ENCODE results near the gene EFCAB11.

EFCAB11 gene

GRCh38 chr14:89807892-89808291 is 146.6 kb downstream of the EFCAB11 start:
- no peaks in the 10 kb centered on the region for H3K27me3 ChIP-seq (ENCODE audit: control insufficient read depth in 1 of 2, insufficient read depth in 2 of 2, low read length in 2 of 2)
- no peak overlapping the region for H3K9ac ChIP-seq (ENCODE audit: low read length)
- no peak overlapping the region for H3K4me3 ChIP-seq (ENCODE audit: low read depth in 1 of 2, low read length in 2 of 2)
- H3K4me1 ChIP-seq (ENCODE audit: insufficient read depth, low read length) = no peaks in the 10 kb centered on the region
- H3K9me3 ChIP-seq (ENCODE audit: low read length) = no peaks in the 10 kb centered on the region
- H3K27ac ChIP-seq (ENCODE audit: low read depth, low read length) = no peak overlapping the region
- H3K36me3 ChIP-seq (ENCODE audit: insufficient read depth, low read length) = no peaks in the 10 kb centered on the region

- no peaks in the 10 kb centered on the region for H3K4me1 ChIP-seq (ENCODE audit: insufficient read depth, low read length)
- H3K9ac ChIP-seq (ENCODE audit: low read length) = no peak overlapping the region
- H3K4me3 ChIP-seq (ENCODE audit: low read depth in 1 of 2, low read length in 2 of 2) = no peak overlapping the region
- H3K36me3 ChIP-seq (ENCODE audit: insufficient read depth, low read length) = no peaks in the 10 kb centered on the region
- H3K27me3 ChIP-seq (ENCODE audit: control insufficient read depth in 1 of 2, insufficient read depth in 2 of 2, low read length in 2 of 2) = no peaks in the 10 kb centered on the region
- H3K27ac ChIP-seq (ENCODE audit: low read depth, low read length) = no peak overlapping the region
- H3K9me3 ChIP-seq (ENCODE audit: low read length) = no peaks in the 10 kb centered on the region
These were observed 147.4 kb downstream of the EFCAB11 start for GRCh38 chr14:89807151-89807550.

GRCh38 chr14:89806451-89806850 is 148.1 kb downstream of the EFCAB11 start:
- H3K27me3 ChIP-seq (ENCODE audit: control insufficient read depth in 1 of 2, insufficient read depth in 2 of 2, low read length in 2 of 2) = no peaks in the 10 kb centered on the region
- no peaks in the 10 kb centered on the region for H3K9me3 ChIP-seq (ENCODE audit: low read length)
- no peak overlapping the region for H3K4me3 ChIP-seq (ENCODE audit: low read depth in 1 of 2, low read length in 2 of 2)
- H3K9ac ChIP-seq (ENCODE audit: low read length) = no peak overlapping the region
- no peaks in the 10 kb centered on the region for H3K4me1 ChIP-seq (ENCODE audit: insufficient read depth, low read length)
- no peak overlapping the region for H3K27ac ChIP-seq (ENCODE audit: low read depth, low read length)
- no peaks in the 10 kb centered on the region for H3K36me3 ChIP-seq (ENCODE audit: insufficient read depth, low read length)

GRCh38 chr14:89805501-89805900 is 149.0 kb downstream of the EFCAB11 start:
- Histone ChIP-seq H3K4me1 (ENCODE audit: insufficient read depth, low read length) (no peaks in the 10 kb centered on the region), H3K27me3 (ENCODE audit: control insufficient read depth in 1 of 2, insufficient read depth in 2 of 2, low read length in 2 of 2) (no peaks in the 10 kb centered on the region), H3K4me3 (ENCODE audit: low read depth in 1 of 2, low read length in 2 of 2) (no peak overlapping the region), H3K27ac (ENCODE audit: low read depth, low read length) (no peak overlapping the region), H3K9ac (ENCODE audit: low read length) (no peak overlapping the region), H3K36me3 (ENCODE audit: insufficient read depth, low read length) (no peaks in the 10 kb centered on the region), H3K9me3 (ENCODE audit: low read length) (no peaks in the 10 kb centered on the region)

- Histone ChIP-seq H3K9me3 (ENCODE audit: low read length) (no peaks in the 10 kb centered on the region), H3K4me1 (ENCODE audit: insufficient read depth, low read length) (no peaks in the 10 kb centered on the region), H3K9ac (ENCODE audit: low read length) (no peak overlapping the region), H3K36me3 (ENCODE audit: insufficient read depth, low read length) (no peaks in the 10 kb centered on the region), H3K4me3 (ENCODE audit: low read depth in 1 of 2, low read length in 2 of 2) (no peak overlapping the region), H3K27ac (ENCODE audit: low read depth, low read length) (no peak overlapping the region), H3K27me3 (ENCODE audit: control insufficient read depth in 1 of 2, insufficient read depth in 2 of 2, low read length in 2 of 2) (no peaks in the 10 kb centered on the region)
These were observed 151.0 kb downstream of the EFCAB11 start for GRCh38 chr14:89803542-89803941.

- H3K36me3 ChIP-seq (ENCODE audit: insufficient read depth, low read length) = no peaks in the 10 kb centered on the region
- no peaks in the 10 kb centered on the region for H3K9me3 ChIP-seq (ENCODE audit: low read length)
- no peak overlapping the region for H3K27ac ChIP-seq (ENCODE audit: low read depth, low read length)
- H3K4me3 ChIP-seq (ENCODE audit: low read depth in 1 of 2, low read length in 2 of 2) = no peak overlapping the region
- no peak overlapping the region for H3K9ac ChIP-seq (ENCODE audit: low read length)
- H3K4me1 ChIP-seq (ENCODE audit: insufficient read depth, low read length) = no peaks in the 10 kb centered on the region
- no peaks in the 10 kb centered on the region for H3K27me3 ChIP-seq (ENCODE audit: control insufficient read depth in 1 of 2, insufficient read depth in 2 of 2, low read length in 2 of 2)
These were observed 153.4 kb downstream of the EFCAB11 start for GRCh38 chr14:89801136-89801535.

- Histone ChIP-seq H3K9me3 (ENCODE audit: low read length) (no peaks in the 10 kb centered on the region), H3K27me3 (ENCODE audit: control insufficient read depth in 1 of 2, insufficient read depth in 2 of 2, low read length in 2 of 2) (no peaks in the 10 kb centered on the region), H3K4me3 (ENCODE audit: low read depth in 1 of 2, low read length in 2 of 2) (no peak overlapping the region), H3K9ac (ENCODE audit: low read length) (no peak overlapping the region), H3K36me3 (ENCODE audit: insufficient read depth, low read length) (no peaks in the 10 kb centered on the region), H3K27ac (ENCODE audit: low read depth, low read length) (no peak overlapping the region), H3K4me1 (ENCODE audit: insufficient read depth, low read length) (peaks cover 6% of the 10 kb centered on the region)
These were observed 156.2 kb downstream of the EFCAB11 start for GRCh38 chr14:89798212-89798773.

- Histone ChIP-seq H3K4me1 (ENCODE audit: insufficient read depth, low read length) (peaks cover 6% of the 10 kb centered on the region), H3K9me3 (ENCODE audit: low read length) (no peaks in the 10 kb centered on the region), H3K4me3 (ENCODE audit: low read depth in 1 of 2, low read length in 2 of 2) (no peak overlapping the region)
These were observed 157.4 kb downstream of the EFCAB11 start for GRCh38 chr14:89797148-89797547.

GRCh38 chr14:89794096-89794495 is 160.4 kb downstream of the EFCAB11 start:
- no peak overlapping the region for H3K9ac ChIP-seq (ENCODE audit: low read length)
- no peak overlapping the region for H3K27ac ChIP-seq (ENCODE audit: low read depth, low read length)
- no peak overlapping the region for H3K4me3 ChIP-seq (ENCODE audit: low read depth in 1 of 2, low read length in 2 of 2)
- peaks cover 6% of the 10 kb centered on the region for H3K4me1 ChIP-seq (ENCODE audit: insufficient read depth, low read length)
- H3K27me3 ChIP-seq (ENCODE audit: control insufficient read depth in 1 of 2, insufficient read depth in 2 of 2, low read length in 2 of 2) = no peaks in the 10 kb centered on the region
- H3K9me3 ChIP-seq (ENCODE audit: low read length) = no peaks in the 10 kb centered on the region
- no peaks in the 10 kb centered on the region for H3K36me3 ChIP-seq (ENCODE audit: insufficient read depth, low read length)

More at GRCh38 chr14:89797148-89797547, 157.4 kb downstream of the EFCAB11 start:
- Histone ChIP-seq H3K9ac (ENCODE audit: low read length) (no peak overlapping the region), H3K36me3 (ENCODE audit: insufficient read depth, low read length) (no peaks in the 10 kb centered on the region), H3K27ac (ENCODE audit: low read depth, low read length) (no peak overlapping the region), H3K27me3 (ENCODE audit: control insufficient read depth in 1 of 2, insufficient read depth in 2 of 2, low read length in 2 of 2) (no peaks in the 10 kb centered on the region)

GRCh38 chr14:89793367-89793716 is 161.2 kb downstream of the EFCAB11 start:
- Histone ChIP-seq H3K9me3 (ENCODE audit: low read length) (no peaks in the 10 kb centered on the region), H3K36me3 (ENCODE audit: insufficient read depth, low read length) (no peaks in the 10 kb centered on the region)

GRCh38 chr14:89792489-89793366 is 161.8 kb downstream of the EFCAB11 start:
- Histone ChIP-seq H3K4me1 (ENCODE audit: insufficient read depth, low read length) (peaks cover 6% of the 10 kb centered on the region), H3K27ac (ENCODE audit: low read depth, low read length) (no peak overlapping the region), H3K27me3 (ENCODE audit: control insufficient read depth in 1 of 2, insufficient read depth in 2 of 2, low read length in 2 of 2) (no peaks in the 10 kb centered on the region), H3K36me3 (ENCODE audit: insufficient read depth, low read length) (no peaks in the 10 kb centered on the region), H3K9ac (ENCODE audit: low read length) (no peak overlapping the region), H3K9me3 (ENCODE audit: low read length) (no peaks in the 10 kb centered on the region), H3K4me3 (ENCODE audit: low read depth in 1 of 2, low read length in 2 of 2) (no peak overlapping the region)

More at GRCh38 chr14:89793367-89793716, 161.2 kb downstream of the EFCAB11 start:
- Histone ChIP-seq H3K27me3 (ENCODE audit: control insufficient read depth in 1 of 2, insufficient read depth in 2 of 2, low read length in 2 of 2) (no peaks in the 10 kb centered on the region), H3K4me1 (ENCODE audit: insufficient read depth, low read length) (peaks cover 6% of the 10 kb centered on the region), H3K27ac (ENCODE audit: low read depth, low read length) (no peak overlapping the region), H3K4me3 (ENCODE audit: low read depth in 1 of 2, low read length in 2 of 2) (no peak overlapping the region), H3K9ac (ENCODE audit: low read length) (no peak overlapping the region)

- Histone ChIP-seq H3K36me3 (ENCODE audit: insufficient read depth, low read length) (no peaks in the 10 kb centered on the region), H3K27me3 (ENCODE audit: control insufficient read depth in 1 of 2, insufficient read depth in 2 of 2, low read length in 2 of 2) (no peaks in the 10 kb centered on the region), H3K9ac (ENCODE audit: low read length) (no peak overlapping the region), H3K27ac (ENCODE audit: low read depth, low read length) (no peak overlapping the region), H3K9me3 (ENCODE audit: low read length) (no peaks in the 10 kb centered on the region), H3K4me3 (ENCODE audit: low read depth in 1 of 2, low read length in 2 of 2) (no peak overlapping the region), H3K4me1 (ENCODE audit: insufficient read depth, low read length) (no peaks in the 10 kb centered on the region)
These were observed 167.0 kb downstream of the EFCAB11 start for GRCh38 chr14:89787525-89787924.
